Adrenal gland (tissue), 12 donors: ENCODE measurements around the gene PARP12. TPM values are rescaled to one million over a fixed set of nuclear protein-coding genes. Genes with fewer than 3 reads are reported as not detected.

Experiments
- DNase-seq, 7 donors: peaks; one replicate each; pipeline ENCODE4 v3.0.0-alpha.2; 2019 to 2020
- H3K27ac ChIP-seq, 5 donors: fragments of 200-600 bp; sonication (generic) in 4 of 5; 1 replicate in 3 of 5; 2 replicates in 2 of 5; pipeline versions ENCODE4 v1.5.1 to v1.8.0; 2016 to 2020; ENCODE audit warnings: mild to moderate bottlenecking in 1 of 5
- H3K27me3 ChIP-seq: fragments of 200-600 bp; 2 replicates; pipeline ENCODE4 v1.8.0; 2021
- H3K36me3 ChIP-seq, 2 donors: fragments of 200-600 bp; replicated peaks in 1 of 2; 1 replicate in 1 of 2; 2 replicates in 1 of 2; pipeline versions ENCODE4 v1.5.1 to v1.8.0; 2018 to 2022
- H3K4me1 ChIP-seq, 2 donors: fragments of 200-600 bp; replicated peaks in 1 of 2; 1 replicate in 1 of 2; 2 replicates in 1 of 2; pipeline versions ENCODE4 v1.5.1 to v1.8.0; 2018 to 2021
- H3K4me3 ChIP-seq, 4 donors: fragments of 200-600 bp; sonication (generic) in 3 of 4; one replicate each; pipeline ENCODE4 v1.5.1; 2016 to 2018
- H3K9me3 ChIP-seq, 3 donors: fragments of 200-600 bp; sonication (generic) in 1 of 3; replicated peaks in 1 of 3; 1 replicate in 2 of 3; 2 replicates in 1 of 3; pipeline versions ENCODE4 v1.5.1 to v1.8.0; 2016 to 2021
- POLR2A ChIP-seq, 2 donors: fragments of 450-650 bp; IDR thresholded peaks; one replicate each; pipeline ENCODE4 v1.6.1; 2017; ENCODE audit warnings: antibody characterized with exemption in 2 of 2, mild to moderate bottlenecking in 2 of 2, moderate library complexity in 1 of 2
- WGBS, 4 donors: extraction: QIAGEN DNeasy Blood & Tissue Kit in 2 of 4; methylation state at CpG; one replicate each; pipeline versions ENCODE4 v1.1.5 to v1.1.7; 2013 to 2017; 5-methylcytosine and 5-hydroxymethylcytosine counted together
- intact Hi-C, 2 donors: fragments of 100-400 bp; cut with DNase I; formaldehyde crosslinking; loops; one replicate each; pipeline versions ENCODE4 v1.14.1 to v1.15.0; 2022 to 2023
- polyA plus RNA-seq, 3 donors: library from polyadenylated mRNA; stranded (reverse); fragments of 200-250 nt in 2 of 3; fragments of 350-450 nt in 1 of 3; fragmentation: Illumina TruSeq in 1 of 3; extraction: RNeasy Lipid Tissue Mini Kit (QIAGEN cat#74804) in 1 of 3; gene quantifications; one replicate each; pipeline ENCODE4 v1.2.3, GENCODE V29; 2013 to 2014
- total RNA-seq, 9 donors: library from RNA; depleted of rRNA in 4 of 9; stranded (reverse); fragments of >200 nt in 4 of 9; fragments of 120-200 nt in 1 of 9; fragmentation: NEBNext Ultra II Directional in 1 of 9; extraction: Animal tissue kit (Norgen Biotek cat#: 25700) in 1 of 9; gene quantifications; one replicate each; pipeline versions ENCODE4 v1.1.0 to v1.2.4, GENCODE V29; 2013 to 2023
- TF ChIP-seq, protein P1 (sequence below), 6 experiments: fragments of 450-650 bp in 4 of 6; fragments of 200-600 bp in 2 of 6; sonication (generic) in 1 of 6; IDR thresholded peaks; 1 replicate in 5 of 6; 2 replicates in 1 of 6; pipeline versions ENCODE4 v1.5.1 to v1.8.0; 2016 to 2021; ENCODE audit warnings: antibody characterized with exemption in 6 of 6, mild to moderate bottlenecking in 2 of 6, moderate library complexity in 1 of 6
- donor health status: healthy with polysubstance abuse.
- donor health status: Bipolar disorder and iron deficiency.
- donor health status: DM: yes; HTN: yes; CAD: no.
- donor health status: DM: no; HTN: no; CAD: no.
- donor health status: DM: no; HTN: no; CAD: no.
- donor health status: DM: yes; HTN: yes; CAD: no.

The PARP12 gene
- total and polyA plus RNA-seq, 12 donors = 11.5 to 49.4 (median 24.1) TPM

DNA sequence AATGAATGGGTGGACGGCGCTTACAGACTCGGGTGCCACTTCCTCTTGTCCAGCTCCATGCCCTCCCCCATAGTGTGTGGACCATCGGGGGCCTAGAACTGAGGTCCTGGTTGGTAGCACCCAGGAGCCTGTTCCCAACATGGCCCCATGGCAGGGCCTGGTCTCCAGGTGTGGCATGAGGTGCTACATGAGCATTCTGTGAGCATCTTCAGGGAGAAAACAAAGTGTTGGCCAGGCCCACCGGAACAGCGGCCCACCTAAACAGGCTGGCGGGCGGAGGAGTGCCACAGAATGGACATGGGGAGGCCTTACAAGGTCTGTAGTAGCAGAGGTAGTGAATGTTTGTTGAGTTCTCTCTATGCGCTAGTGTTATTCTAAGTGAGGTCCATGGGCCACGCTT is 76.9 kb downstream of the PARP12 start:
- TF ChIP-seq, protein P1, sequence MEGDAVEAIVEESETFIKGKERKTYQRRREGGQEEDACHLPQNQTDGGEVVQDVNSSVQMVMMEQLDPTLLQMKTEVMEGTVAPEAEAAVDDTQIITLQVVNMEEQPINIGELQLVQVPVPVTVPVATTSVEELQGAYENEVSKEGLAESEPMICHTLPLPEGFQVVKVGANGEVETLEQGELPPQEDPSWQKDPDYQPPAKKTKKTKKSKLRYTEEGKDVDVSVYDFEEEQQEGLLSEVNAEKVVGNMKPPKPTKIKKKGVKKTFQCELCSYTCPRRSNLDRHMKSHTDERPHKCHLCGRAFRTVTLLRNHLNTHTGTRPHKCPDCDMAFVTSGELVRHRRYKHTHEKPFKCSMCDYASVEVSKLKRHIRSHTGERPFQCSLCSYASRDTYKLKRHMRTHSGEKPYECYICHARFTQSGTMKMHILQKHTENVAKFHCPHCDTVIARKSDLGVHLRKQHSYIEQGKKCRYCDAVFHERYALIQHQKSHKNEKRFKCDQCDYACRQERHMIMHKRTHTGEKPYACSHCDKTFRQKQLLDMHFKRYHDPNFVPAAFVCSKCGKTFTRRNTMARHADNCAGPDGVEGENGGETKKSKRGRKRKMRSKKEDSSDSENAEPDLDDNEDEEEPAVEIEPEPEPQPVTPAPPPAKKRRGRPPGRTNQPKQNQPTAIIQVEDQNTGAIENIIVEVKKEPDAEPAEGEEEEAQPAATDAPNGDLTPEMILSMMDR (IDR thresholded peaks at IDR 0.05) = no peak
- TF ChIP-seq POLR2A (IDR thresholded peaks at IDR 0.05) = no peak
- intact Hi-C loops = no loop called here
- Histone ChIP-seq H3K27me3 (no peaks in the 10 kb centered on the region), H3K4me1 (no peaks in the 10 kb centered on the region), H3K36me3 (no peaks in the 10 kb centered on the region), H3K9me3 (no peaks in the 10 kb centered on the region), H3K4me3 (no peak overlapping the region), H3K27ac (no peak overlapping the region)
- no peak for DNase-seq
- 81 to 91% (median 90%) methylated on average over 9 to 10 of the region's 10 CpGs for WGBS, 4 donors

- 65 to 82% (median 71%) methylated on average over 7 to 8 of the region's 8 CpGs for WGBS, 4 donors
- intact Hi-C loops = no loop called here
- no peak for DNase-seq
- H3K9me3 ChIP-seq = no peaks in the 10 kb centered on the region
- TF ChIP-seq, protein P1 (IDR thresholded peaks at IDR 0.05) = no peak
- no peak for TF ChIP-seq POLR2A (IDR thresholded peaks at IDR 0.05)
- H3K4me3 ChIP-seq = no peak overlapping the region
- no peaks in the 10 kb centered on the region for H3K36me3 ChIP-seq
- no peaks in the 10 kb centered on the region for H3K4me1 ChIP-seq
- H3K27me3 ChIP-seq = no peaks in the 10 kb centered on the region
- no peak overlapping the region for H3K27ac ChIP-seq
Measured at GRCh38 chr7:139984642-139985539, 77.9 kb downstream of the PARP12 start.

DNA sequence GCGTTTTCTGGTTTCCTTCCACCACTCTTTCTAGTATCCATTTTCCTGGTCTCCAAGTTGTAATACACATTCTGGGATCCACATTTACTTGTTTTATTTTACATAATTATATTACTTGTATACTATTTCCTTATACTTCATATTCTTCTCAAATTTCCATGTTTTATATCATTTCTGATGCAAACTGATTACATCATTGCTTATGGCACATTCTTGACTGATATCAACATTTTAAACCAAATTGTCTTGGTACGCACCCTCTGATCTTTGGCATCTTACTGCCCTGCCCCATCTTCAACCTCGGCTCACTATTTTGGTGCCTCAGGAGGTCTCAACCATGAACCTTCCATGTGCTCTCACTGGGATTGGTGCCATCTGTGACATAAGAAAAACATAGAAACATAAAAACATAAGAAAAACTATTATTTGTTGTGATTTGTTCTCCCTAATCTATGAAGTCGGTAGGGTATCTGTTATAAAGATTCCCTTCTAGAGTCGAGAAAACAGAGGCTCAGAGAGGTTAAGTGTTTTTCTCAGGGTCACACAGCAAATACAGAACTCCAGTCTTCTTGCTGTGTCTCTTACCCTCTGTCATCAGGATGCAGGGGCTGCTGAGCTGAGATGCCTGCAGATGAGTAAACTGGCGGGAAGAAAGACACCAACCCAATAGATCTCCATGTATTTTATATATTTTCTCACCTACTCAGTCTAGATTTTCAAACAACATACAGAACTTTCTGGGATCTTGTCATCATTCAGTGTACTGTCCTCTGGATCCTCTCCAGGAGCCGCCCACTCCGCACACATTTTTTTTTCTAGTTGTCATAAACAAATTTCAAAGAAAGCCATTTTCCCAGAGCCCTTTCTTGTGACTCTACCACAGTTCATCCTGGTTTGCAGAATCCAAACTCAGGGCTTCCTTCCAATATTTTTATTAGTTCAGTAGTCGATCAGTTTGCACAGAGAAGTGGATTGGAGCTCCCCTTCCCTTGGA is 79.5 kb downstream of the PARP12 start:
- no peaks in the 10 kb centered on the region for H3K27me3 ChIP-seq
- H3K36me3 ChIP-seq = no peaks in the 10 kb centered on the region
- intact Hi-C loops = no loop called here
- no peaks in the 10 kb centered on the region for H3K9me3 ChIP-seq
- H3K4me3 ChIP-seq = no peak overlapping the region
- no peak for TF ChIP-seq POLR2A (IDR thresholded peaks at IDR 0.05)
- no peaks in the 10 kb centered on the region for H3K4me1 ChIP-seq
- WGBS, 4 donors = 73 to 77% (median 74%) methylated on average over 9 of the region's 9 CpGs
- DNase-seq = no peak
- no peak overlapping the region for H3K27ac ChIP-seq

DNA sequence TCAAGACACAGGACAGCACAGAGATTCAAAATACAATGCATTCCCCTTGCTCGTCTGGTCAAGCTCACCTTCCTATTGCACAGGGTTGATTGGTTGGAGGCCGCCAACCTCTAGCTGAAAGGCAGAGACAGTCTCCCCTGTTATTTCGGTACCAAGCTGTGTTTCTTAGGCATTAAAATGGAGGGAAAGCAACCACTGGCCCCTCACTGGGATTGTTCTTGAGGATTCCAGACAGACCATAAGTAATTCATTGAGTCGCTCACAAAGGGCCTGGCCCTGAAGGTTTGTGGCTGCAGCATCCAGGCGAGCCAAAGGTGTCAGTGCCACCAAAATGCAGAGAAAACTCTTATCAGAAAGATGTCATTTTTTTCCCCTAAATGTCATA is 81.2 kb downstream of the PARP12 start:
- no peaks in the 10 kb centered on the region for H3K9me3 ChIP-seq
- DNase-seq = no peak
- no peak overlapping the region for H3K4me3 ChIP-seq
- no peak overlapping the region for H3K27ac ChIP-seq
- 84 to 96% (median 91%) methylated on average over 5 of the region's 5 CpGs for WGBS, 4 donors
- TF ChIP-seq, protein P1 (IDR thresholded peaks at IDR 0.05) = no peak
- TF ChIP-seq POLR2A (IDR thresholded peaks at IDR 0.05) = no peak
- no peaks in the 10 kb centered on the region for H3K27me3 ChIP-seq
- intact Hi-C loops = no loop called here
- H3K4me1 ChIP-seq = no peaks in the 10 kb centered on the region
- no peaks in the 10 kb centered on the region for H3K36me3 ChIP-seq
